CD4-positive, alpha-beta T cell treated with Interleukin-4 for 4 hours (primary cell): ENCODE measurements around the gene TMEM208.

Experiments used
- DNase-seq: peaks from one replicate; pipeline ENCODE4 v3.0.0-alpha.2; 2020

TMEM208 gene

DNA sequence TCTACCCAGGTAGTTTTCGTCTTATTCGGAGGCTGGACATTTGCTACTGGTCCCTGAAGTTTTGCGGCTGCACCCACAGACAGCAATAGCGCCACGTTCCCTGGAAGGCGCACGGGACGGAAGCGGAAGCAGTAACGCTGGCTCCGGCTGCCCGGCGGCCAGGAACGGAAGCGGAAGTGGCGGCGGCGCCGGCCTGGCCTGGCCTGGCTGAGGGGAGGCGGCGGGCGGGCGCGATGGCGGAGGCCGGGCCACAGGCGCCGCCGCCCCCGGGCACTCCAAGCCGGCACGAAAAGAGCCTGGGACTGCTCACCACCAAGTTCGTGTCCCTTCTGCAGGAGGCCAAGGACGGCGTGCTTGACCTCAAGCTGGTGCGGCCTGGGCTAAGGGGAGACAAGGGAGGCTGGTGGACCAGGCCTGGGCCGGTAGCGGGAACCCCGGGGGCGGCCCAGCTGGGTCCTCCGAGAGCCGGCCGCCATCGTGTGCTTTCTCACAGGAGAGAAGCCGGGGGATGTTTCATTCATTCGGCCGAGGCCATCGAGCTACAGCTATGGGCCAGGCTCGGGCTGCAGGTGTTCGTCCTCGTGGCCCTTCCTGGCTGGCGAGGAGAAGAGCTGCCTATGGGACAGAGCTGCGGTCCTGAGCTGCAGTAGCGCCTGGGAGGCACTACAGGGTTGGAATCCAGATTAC, 34.8 kb upstream of the TMEM208 start, which contains the start of gene E2F4:
TSS of gene E2F4 (plus strand) at position 161 of the 687 bp plus-strand sequence. CDS start at position 234, 73 bp downstream.
- DNase-seq = peak; percentile 83

GRCh38 chr16:67192781-67193361, 34.1 kb upstream of the TMEM208 start:
- no peak for DNase-seq

GRCh38 chr16:67193536-67193935, 33.4 kb upstream of the TMEM208 start:
- DNase-seq = no peak

DNA sequence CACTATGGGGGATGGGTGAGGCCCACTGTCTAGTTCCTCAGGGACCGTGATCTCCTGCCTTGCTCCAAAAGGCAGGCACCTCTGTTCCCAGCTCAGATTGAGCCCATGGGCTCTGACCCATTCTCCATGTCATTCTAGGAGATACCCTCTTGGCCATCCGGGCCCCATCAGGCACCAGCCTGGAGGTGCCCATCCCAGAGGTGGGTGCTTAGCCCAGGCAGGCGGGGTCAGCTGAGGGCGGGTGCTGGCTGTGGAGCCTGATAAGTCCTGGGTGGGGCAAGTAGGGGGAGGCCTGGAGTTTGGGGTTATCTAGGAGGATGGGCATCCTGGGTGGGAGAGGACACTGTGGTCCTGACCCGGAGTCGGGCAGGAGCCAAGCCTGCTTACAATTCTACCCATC, 32.7 kb upstream of the TMEM208 start:
- DNase-seq = no peak

DNA sequence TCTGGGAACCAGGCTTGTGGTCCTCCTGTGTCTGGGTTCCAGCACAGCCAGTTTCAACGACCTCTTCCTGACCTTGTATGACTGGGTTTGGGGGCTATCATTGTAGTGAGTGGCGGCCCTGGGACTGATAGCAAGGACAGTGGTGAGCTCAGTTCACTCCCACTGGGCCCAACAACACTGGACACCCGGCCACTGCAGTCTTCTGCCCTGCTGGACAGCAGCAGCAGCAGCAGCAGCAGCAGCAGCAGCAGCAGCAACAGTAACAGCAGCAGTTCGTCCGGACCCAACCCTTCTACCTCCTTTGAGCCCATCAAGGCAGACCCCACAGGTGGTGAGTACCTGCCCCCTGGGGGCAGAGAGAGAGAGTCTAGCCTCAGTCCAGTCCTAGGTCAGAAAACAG, 31.3 kb upstream of the TMEM208 start:
- DNase-seq = no peak

- DNase-seq = no peak
Observed at GRCh38 chr16:67196881-67197280, 30.0 kb upstream of the TMEM208 start.

DNA sequence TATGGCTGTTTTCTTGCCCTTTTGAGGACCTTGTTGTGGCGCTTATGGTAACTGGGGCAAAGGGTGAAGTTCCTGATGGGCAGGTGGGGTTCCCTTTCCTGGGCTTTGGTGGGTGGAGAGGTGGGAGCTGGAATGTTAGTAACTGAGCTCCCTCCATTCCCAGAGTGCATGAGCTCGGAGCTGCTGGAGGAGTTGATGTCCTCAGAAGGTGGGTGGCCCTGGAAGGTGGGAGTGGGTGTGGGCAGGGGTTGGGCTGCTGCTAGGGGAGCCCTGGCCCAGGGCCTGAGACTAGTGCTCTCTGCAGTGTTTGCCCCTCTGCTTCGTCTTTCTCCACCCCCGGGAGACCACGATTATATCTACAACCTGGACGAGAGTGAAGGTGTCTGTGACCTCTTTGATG, 29.2 kb upstream of the TMEM208 start:
- no peak for DNase-seq

GRCh38 chr16:67198238-67198734, 28.6 kb upstream of the TMEM208 start:
- no peak for DNase-seq

DNA sequence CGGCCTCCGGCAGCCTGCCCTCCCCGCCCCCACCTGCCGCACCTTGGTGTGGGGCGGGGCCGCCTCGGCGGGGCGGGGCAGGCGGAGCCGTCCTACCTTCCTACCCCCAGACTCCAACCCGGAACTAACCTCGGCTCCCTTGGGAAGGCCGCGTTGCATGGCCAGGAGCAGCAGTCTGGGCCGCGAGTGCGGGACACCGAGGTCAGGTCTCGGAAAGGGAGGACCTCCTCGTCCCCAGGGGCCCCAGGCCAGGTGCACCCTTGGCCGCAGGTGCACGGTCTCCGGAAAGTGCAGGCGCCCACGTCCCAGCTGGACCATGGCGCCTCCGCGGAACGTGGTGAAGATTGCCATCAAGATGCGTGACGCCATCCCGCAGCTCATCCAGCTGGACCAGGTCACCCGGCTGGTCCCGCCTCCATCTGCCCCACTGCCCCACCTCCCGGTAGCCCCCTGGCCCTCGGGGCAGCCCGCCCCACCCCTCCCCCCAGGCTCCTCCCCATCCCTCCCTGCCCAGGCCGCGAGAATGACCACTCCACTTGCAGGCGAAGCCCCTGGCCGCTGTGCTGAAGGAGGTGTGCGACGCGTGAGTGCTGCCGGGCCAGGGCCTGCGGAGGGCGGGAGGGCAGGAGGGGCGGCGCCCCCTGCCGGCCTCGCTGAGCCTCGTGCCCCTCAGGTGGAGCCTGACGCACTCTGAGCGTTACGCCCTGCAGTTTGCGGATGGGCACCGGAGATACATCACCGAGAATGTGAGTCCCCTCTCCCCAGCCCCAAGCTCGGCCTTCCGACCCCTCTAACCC, 27.7 kb upstream of the TMEM208 start, which contains the start of gene ELMO3:
TSS of gene ELMO3 (plus strand) at position 121 of the 797 bp plus-strand sequence. CDS start at position 317, 196 bp downstream.
- no peak for DNase-seq

DNA sequence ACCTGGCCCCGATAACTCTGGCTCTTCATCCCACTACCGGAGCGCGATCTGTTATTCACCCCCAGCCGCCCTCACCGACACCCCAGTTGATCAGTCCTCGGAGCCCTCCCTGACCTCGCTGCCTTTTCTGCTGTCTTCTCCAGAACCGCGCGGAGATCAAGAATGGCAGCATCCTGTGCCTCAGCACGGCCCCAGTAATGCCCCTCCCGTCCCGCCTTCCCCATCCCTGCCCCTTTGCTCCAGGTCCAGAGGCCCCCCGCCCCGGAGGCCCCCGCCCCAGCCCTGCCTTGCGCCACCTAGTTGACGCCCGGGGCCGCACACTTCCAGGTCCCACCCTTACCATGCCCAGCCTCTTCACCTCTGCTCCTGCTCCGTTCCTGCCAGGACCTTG, 27.1 kb upstream of the TMEM208 start:
- no peak for DNase-seq

DNA sequence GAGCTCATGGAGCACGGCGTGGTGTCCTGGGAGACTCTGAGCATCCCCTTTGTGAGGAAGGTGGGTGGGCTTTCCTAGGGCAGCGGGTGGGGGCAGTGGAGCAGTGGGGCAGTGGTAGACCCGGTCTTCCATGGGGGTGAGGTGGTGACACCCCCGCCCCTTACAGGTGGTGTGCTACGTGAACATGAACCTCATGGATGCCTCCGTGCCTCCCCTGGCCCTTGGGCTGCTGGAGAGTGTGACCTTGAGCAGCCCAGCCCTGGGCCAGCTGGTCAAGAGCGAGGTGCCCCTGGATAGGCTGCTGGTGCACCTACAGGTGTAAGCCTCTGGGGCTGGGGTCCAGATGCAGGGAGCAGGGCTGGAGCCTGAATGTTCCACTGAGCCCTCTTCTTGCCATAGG, 26.4 kb upstream of the TMEM208 start:
- DNase-seq = no peak

DNA sequence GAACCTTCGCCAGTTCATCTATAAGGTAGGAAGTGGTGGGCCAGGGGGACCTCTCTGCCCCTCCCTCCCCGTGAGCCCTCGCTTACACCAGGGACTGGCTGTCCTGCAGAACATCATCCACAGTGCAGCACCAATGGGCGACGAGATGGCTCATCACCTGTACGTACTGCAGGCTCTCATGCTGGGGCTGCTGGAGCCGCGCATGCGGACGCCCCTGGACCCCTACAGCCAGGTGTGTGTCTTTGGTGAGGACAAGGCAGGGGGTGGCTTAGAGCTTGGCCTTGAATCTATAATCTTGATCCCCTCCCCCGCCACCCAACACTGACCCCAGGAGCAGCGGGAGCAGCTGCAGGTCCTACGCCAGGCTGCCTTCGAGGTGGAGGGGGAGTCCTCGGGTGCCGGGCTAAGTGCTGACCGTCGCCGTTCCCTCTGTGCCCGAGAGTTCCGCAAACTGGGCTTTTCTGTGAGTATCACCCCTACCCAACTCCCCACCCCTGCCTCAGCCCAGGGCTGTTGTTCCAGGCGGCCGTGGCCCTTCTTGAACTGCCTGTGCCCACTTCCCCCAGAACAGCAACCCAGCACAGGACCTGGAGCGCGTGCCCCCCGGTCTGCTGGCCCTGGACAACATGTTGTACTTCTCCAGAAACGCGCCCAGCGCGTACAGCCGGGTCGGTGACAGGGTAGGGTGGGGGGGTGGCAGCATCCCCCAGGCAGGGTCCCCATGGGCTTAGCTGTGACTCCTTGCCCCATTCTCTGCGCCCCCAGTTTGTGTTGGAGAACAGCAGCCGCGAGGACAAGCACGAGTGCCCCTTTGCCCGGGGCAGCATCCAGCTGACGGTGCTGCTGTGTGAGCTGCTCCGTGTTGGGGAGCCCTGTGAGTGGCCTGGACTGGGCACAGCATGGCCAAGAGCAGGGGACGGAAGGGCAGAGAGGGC, 25.3 kb upstream of the TMEM208 start:
- no peak for DNase-seq

- no peak for DNase-seq
Observed at GRCh38 chr16:67202426-67202825, 24.5 kb upstream of the TMEM208 start.

DNA sequence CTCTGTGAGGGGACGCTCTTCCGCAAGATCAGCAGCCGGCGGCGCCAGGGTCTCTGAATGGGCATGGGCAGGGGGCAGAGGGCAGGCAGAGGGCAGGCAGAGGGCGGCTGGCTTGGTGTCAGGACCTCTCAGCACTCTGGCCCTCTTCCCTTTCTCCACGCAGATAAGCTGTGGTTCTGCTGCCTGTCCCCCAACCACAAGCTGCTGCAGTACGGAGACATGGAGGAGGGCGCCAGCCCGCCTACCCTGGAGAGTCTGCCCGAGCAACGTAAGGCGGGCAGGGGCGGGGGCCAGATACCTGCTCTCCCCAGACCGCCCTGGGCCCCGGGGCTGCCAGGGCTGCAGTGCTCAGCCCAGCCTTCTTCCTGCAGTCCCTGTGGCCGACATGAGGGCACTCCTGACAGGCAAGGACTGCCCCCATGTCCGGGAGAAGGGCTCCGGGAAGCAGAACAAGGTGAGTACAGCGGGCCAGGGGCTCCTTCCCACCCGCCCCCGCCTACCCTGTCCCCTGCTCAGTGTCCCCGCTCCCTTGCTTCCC, 23.9 kb upstream of the TMEM208 start:
- DNase-seq = no peak

GRCh38 chr16:67204076-67204475, 22.9 kb upstream of the TMEM208 start:
- DNase-seq = no peak

GRCh38 chr16:67206129-67206837, 20.6 kb upstream of the TMEM208 start:
- DNase-seq = no peak

DNA sequence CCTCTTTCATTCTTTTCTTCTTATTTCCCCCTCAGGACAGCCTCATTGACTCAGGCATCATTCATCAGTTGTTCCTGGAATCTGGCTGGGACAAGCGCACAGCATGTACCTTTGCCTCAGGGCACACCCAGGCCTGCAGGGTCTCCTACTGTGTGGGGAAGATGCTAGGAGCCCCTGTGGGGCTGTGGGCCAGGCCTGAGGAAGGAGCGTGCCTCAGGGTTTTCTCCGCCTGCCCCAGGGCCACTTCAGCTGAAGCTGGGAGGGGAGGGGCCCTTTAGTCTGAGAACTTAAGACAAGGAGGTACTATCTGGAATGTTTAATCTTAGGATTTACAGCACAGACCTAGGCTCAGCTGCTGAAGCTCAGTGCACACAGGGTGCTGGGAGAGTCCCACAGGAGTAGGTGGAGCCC, 20.1 kb upstream of the TMEM208 start:
- DNase-seq = no peak

DNA sequence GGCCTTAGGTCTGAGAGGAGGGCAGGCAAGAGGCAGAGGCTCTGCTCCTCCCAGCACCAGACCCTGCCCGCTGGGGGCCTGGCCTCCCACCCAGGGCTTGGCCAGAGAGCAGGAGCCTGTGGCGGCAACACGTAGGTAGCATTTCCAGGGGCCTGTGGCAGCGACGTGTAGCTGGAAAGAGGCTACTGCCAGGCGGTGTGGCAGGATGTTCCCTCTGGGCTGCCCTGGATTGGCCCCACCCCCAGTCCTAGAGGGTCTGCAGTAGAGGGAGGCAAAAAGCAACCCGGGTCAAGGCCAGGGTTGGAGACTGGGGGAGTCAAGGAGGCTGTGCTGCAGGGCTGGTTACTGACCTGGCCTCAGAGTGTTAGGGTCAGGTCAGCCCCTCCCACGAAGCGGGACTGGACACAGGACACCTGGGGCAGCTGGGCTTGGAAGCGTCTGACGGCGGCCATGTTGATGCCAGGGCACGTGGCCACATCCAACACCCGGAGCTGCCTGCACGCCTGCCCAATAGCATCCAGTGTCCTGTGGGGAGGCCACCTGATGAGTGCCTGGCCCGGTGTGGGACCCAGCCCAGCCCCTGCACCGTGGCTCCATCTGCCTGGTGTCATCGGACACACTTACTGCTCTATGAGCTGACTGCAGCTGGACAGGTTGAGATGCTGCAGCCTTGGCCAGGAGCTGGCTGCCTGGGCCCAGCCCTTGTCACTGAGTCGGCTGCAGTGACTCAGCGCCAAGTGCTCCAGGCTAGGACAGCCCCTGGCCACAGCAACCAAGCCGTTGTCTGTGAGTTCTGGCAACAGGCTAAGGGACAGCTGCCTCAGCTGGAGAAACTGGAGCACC, 19.5 kb upstream of the TMEM208 start:
- DNase-seq = no peak

- no peak for DNase-seq
Observed at GRCh38 chr16:67208154-67208896, 18.6 kb upstream of the TMEM208 start.

- no peak for DNase-seq
Observed at GRCh38 chr16:67209565-67209964, 17.4 kb upstream of the TMEM208 start.
